ENCODE results near the gene IQSEC2. TPM values are rescaled to one million over a fixed set of nuclear protein-coding genes. Genes with fewer than 3 reads are reported as not detected.

Gene IQSEC2
- total RNA-seq, result 8.0 to 11.6 TPM (median 8.2 TPM) in 3 replicates
- long read RNA-seq, partial matches to known transcripts, result 1 of 4 reads
- long read RNA-seq, other reads (novel, unspliced or antisense), result 1 of 4 reads

DNA sequence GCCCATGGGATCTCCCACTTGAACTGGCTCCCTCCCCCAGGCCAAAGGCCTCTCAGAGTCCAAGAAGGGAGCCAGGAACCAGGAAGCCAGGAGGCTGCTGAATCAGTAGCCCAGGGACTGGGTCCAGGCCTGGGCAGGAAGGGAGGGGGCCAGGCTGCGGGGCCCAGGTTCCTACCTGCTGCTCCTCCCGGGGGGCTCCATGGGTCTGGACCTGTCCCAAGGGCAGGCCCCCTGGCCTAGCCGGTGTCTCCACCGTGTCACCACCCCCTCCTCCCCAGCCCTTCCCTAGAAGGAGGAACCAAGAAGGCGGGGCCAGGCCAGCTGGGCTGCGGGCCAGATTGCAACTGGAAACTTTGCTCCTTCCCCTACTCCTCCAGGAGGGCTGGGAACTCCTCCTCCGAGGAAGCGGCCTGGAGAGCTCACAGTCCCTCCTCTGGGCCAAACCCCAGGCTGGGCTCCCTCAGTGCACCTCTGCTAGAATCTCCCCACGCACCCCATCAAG lies at the start of gene IQSEC2:
Gene IQSEC2 (minus strand): TSS at position 264 of the 502 bp plus-strand sequence.
- H3K36me3 Mint-ChIP-seq (ENCODE audit: low read depth), result no peaks in the 10 kb centered on the region
- H3K9me3 Mint-ChIP-seq (ENCODE audit: low read depth), result peaks cover 3% of the 10 kb centered on the region
- peak within 1 kb of the TSS; percentile 57 for H3K4me3 Mint-ChIP-seq (ENCODE audit: unreplicated experiment)

DNA sequence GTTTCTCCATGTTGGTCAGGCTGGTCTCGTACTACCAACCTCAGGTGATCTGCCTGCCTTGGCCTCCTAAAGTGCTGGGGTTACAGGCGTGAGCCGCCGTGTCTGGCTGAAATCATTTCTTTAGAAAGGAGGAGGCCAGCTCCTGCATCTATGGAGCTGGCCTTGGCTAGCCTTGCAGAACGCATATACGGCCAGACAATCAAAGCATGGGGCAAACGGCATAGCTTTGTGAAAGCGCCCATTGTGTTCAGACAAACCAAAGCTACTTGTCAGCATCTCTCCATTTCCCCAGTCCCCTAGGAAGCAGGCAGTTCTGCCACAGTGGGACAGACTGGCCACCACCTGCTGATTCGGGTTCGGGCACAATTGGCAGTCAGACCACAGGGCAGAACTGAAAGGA lies 48.9 kb upstream of the IQSEC2 start:
- no peak overlapping the region for H3K4me3 Mint-ChIP-seq (ENCODE audit: unreplicated experiment)
- H3K27me3 Mint-ChIP-seq (ENCODE audit: low read depth), result peaks cover 23% of the 10 kb centered on the region
- H3K36me3 Mint-ChIP-seq (ENCODE audit: low read depth), result no peaks in the 10 kb centered on the region
- TF ChIP-seq, protein P1, sequence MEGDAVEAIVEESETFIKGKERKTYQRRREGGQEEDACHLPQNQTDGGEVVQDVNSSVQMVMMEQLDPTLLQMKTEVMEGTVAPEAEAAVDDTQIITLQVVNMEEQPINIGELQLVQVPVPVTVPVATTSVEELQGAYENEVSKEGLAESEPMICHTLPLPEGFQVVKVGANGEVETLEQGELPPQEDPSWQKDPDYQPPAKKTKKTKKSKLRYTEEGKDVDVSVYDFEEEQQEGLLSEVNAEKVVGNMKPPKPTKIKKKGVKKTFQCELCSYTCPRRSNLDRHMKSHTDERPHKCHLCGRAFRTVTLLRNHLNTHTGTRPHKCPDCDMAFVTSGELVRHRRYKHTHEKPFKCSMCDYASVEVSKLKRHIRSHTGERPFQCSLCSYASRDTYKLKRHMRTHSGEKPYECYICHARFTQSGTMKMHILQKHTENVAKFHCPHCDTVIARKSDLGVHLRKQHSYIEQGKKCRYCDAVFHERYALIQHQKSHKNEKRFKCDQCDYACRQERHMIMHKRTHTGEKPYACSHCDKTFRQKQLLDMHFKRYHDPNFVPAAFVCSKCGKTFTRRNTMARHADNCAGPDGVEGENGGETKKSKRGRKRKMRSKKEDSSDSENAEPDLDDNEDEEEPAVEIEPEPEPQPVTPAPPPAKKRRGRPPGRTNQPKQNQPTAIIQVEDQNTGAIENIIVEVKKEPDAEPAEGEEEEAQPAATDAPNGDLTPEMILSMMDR (IDR thresholded peaks at IDR 0.05), result no peak
- peaks cover 2% of the 10 kb centered on the region for H3K9me3 Mint-ChIP-seq (ENCODE audit: low read depth)
- DNase-seq (ENCODE audit: low spot score), result no peak
- no peak overlapping the region for H3K27ac Mint-ChIP-seq (ENCODE audit: unreplicated experiment)
- H3K4me1 Mint-ChIP-seq (ENCODE audit: low read depth), result no peaks in the 10 kb centered on the region

More for the DNA sequence above, at the start of gene IQSEC2:
- Mint-ChIP-seq H3K4me1 (ENCODE audit: low read depth) (peaks cover 24% of the 10 kb centered on the region), H3K27ac (ENCODE audit: unreplicated experiment) (peak within 1 kb of the TSS; percentile 64), H3K27me3 (ENCODE audit: low read depth) (no peaks in the 10 kb centered on the region)
- TF ChIP-seq, protein P1 (IDR thresholded peaks at IDR 0.05), result no peak
- DNase-seq (ENCODE audit: low spot score), result no peak

DNA sequence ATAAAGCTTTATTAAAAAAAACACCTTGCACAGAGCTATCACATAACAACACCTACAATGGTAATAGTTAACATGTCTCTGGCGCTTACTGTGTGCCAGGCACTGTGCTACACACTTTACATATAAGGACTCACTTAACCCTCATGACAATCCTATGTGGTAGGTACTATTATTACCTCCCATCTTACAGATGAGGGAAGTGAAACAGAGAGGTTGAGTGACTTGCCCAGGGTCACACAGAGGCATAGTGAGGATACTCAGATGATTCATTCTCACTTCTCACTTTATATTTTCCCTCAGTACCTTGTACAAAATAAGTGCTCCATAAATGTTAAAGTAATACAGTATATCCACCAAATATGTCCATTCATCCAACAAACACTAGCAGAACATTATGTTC lies 43.4 kb upstream of the IQSEC2 start:
- Mint-ChIP-seq H3K27me3 (ENCODE audit: low read depth) (peaks cover 26% of the 10 kb centered on the region), H3K9me3 (ENCODE audit: low read depth) (peaks cover 7% of the 10 kb centered on the region), H3K27ac (ENCODE audit: unreplicated experiment) (no peak overlapping the region), H3K36me3 (ENCODE audit: low read depth) (no peaks in the 10 kb centered on the region), H3K4me1 (ENCODE audit: low read depth) (peaks cover 10% of the 10 kb centered on the region), H3K4me3 (ENCODE audit: unreplicated experiment) (no peak overlapping the region)
- DNase-seq (ENCODE audit: low spot score), result no peak
- TF ChIP-seq, protein P1 (IDR thresholded peaks at IDR 0.05), result no peak

DNA sequence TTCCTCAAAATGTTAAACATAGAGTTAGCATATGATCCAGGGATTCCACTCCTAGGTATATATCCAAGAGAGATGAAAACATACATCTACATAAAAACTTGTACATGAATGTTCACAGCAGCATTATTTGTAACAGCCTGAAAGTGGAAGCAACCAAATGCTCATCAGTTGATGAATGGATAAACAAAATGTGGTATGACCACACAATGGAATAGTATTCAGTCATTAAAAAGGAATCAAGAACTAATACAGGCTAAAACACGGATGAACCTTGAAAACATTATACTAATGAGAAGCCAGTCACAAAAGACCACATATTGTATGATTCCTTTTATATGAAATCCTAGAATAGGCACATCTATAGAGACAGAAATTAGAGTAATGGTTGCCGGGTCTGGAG lies 42.7 kb upstream of the IQSEC2 start:
- Mint-ChIP-seq H3K9me3 (ENCODE audit: low read depth) (peaks cover 7% of the 10 kb centered on the region), H3K4me1 (ENCODE audit: low read depth) (peaks cover 10% of the 10 kb centered on the region), H3K4me3 (ENCODE audit: unreplicated experiment) (no peak overlapping the region), H3K27me3 (ENCODE audit: low read depth) (peaks cover 28% of the 10 kb centered on the region), H3K27ac (ENCODE audit: unreplicated experiment) (no peak overlapping the region), H3K36me3 (ENCODE audit: low read depth) (no peaks in the 10 kb centered on the region)
- TF ChIP-seq, protein P1 (IDR thresholded peaks at IDR 0.05), result no peak
- DNase-seq (ENCODE audit: low spot score), result no peak

DNA sequence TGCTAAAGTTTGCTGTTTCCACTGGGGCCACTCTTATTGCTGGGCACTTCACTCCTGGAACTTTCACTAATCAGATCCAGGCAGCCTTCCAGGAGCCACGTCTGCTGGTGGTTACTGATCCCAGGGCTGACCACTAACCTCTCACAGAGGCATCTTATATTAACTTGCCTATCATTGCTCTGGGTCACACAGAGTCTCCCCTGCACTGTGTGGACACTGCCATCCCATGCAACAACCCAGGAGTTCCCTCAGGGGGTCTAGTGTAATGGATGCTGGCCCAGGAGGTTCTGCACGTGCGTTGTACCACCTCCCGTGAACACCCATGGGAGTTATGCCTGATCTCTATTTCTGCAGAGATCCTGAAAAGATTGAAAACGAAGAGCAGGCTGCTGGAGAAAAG lies 41.8 kb upstream of the IQSEC2 start:
- H3K27me3 Mint-ChIP-seq (ENCODE audit: low read depth), result peaks cover 29% of the 10 kb centered on the region
- no peaks in the 10 kb centered on the region for H3K36me3 Mint-ChIP-seq (ENCODE audit: low read depth)
- no peak overlapping the region for H3K4me3 Mint-ChIP-seq (ENCODE audit: unreplicated experiment)
- H3K4me1 Mint-ChIP-seq (ENCODE audit: low read depth), result peaks cover 10% of the 10 kb centered on the region
- peaks cover 7% of the 10 kb centered on the region for H3K9me3 Mint-ChIP-seq (ENCODE audit: low read depth)
- no peak for DNase-seq (ENCODE audit: low spot score)
- TF ChIP-seq, protein P1 (IDR thresholded peaks at IDR 0.05), result no peak
- H3K27ac Mint-ChIP-seq (ENCODE audit: unreplicated experiment), result no peak overlapping the region
